ENCODE measurements around the gene SGSM2. TPM values are rescaled to one million over a fixed set of nuclear protein-coding genes. Genes with fewer than 3 reads are reported as not detected.

Gene SGSM2
- total and polyA plus RNA-seq, 2 of the 13 experiments (the other 11 are each of a cell fraction or from before 2014, with no cell fraction given) = 30.4 to 51.3 TPM

DNA sequence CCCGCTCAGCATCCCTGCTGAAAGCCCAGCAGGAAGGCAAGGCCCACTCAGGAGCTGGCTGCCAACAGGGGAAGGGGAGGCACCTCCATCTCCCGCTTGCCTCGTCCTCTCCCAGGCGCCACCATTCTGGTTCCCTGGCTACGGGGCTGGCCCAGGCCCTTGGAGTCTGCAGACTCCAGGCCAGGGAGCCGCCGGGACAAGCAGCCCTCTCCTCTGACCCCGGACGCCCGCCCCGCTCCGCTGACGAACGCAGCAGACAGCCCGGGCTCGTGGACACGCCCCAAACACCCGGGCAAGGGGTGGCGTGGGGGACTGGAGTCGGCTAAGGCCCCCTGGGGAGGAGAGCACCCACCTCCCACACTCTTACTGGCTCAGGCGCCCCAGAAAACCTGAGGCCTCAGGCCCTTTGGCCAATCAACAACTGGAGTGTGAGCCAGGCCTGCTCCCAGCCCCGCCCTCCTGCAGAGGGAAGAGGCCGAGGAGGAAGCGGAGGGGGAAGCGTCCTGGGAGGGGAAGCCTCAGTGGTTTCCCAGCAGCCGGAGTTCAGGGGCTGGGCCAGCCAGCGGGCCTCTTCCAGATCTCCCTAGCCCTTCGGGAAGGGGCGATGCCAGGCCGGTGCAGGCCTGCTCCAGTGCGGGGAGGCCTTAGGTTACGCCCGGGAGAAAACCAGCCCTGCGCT is 59.4 kb downstream of the SGSM2 start (continued):
- TF ChIP-seq, protein P1, sequence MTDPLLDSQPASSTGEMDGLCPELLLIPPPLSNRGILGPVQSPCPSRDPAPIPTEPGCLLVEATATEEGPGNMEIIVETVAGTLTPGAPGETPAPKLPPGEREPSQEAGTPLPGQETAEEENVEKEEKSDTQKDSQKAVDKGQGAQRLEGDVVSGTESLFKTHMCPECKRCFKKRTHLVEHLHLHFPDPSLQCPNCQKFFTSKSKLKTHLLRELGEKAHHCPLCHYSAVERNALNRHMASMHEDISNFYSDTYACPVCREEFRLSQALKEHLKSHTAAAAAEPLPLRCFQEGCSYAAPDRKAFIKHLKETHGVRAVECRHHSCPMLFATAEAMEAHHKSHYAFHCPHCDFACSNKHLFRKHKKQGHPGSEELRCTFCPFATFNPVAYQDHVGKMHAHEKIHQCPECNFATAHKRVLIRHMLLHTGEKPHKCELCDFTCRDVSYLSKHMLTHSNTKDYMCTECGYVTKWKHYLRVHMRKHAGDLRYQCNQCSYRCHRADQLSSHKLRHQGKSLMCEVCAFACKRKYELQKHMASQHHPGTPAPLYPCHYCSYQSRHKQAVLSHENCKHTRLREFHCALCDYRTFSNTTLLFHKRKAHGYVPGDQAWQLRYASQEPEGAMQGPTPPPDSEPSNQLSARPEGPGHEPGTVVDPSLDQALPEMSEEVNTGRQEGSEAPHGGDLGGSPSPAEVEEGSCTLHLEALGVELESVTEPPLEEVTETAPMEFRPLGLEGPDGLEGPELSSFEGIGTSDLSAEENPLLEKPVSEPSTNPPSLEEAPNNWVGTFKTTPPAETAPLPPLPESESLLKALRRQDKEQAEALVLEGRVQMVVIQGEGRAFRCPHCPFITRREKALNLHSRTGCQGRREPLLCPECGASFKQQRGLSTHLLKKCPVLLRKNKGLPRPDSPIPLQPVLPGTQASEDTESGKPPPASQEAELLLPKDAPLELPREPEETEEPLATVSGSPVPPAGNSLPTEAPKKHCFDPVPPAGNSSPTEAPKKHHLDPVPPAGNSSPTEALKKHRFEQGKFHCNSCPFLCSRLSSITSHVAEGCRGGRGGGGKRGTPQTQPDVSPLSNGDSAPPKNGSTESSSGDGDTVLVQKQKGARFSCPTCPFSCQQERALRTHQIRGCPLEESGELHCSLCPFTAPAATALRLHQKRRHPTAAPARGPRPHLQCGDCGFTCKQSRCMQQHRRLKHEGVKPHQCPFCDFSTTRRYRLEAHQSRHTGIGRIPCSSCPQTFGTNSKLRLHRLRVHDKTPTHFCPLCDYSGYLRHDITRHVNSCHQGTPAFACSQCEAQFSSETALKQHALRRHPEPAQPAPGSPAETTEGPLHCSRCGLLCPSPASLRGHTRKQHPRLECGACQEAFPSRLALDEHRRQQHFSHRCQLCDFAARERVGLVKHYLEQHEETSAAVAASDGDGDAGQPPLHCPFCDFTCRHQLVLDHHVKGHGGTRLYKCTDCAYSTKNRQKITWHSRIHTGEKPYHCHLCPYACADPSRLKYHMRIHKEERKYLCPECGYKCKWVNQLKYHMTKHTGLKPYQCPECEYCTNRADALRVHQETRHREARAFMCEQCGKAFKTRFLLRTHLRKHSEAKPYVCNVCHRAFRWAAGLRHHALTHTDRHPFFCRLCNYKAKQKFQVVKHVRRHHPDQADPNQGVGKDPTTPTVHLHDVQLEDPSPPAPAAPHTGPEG (CRISPR knock-in tag; IDR thresholded peaks at IDR 0.05) = no peak
- 0 out of 2 replicates have a peak, but pooled peaks have one; percentile 35 for TF ChIP-seq ISL2 (CRISPR knock-in tag; IDR thresholded peaks at IDR 0.05)
- TF ChIP-seq ZNF235 (CRISPR knock-in tag; IDR thresholded peaks at IDR 0.05; ENCODE audit: borderline replicate concordance) = no peak
- no peak for TF ChIP-seq TOE1 (CRISPR knock-in tag; IDR thresholded peaks at IDR 0.05)
- TF ChIP-seq MAFK (conservative IDR thresholded peaks at IDR 0.05 in 1 of 2, IDR thresholded peaks at IDR 0.05 in 1 of 2; ENCODE audit: low read length in 2 of 2) = no peak
- no peak for TF ChIP-seq CEBPG (CRISPR knock-in tag; IDR thresholded peaks at IDR 0.05)
- TF ChIP-seq HNF4G (IDR thresholded peaks at IDR 0.05; ENCODE audit: borderline replicate concordance, low read depth, low read length) = no peak
- TF ChIP-seq HNF4G (CRISPR knock-in tag; IDR thresholded peaks at IDR 0.05; ENCODE audit: borderline replicate concordance, low read depth) = no peak
- no peak for TF ChIP-seq ZSCAN9 (CRISPR knock-in tag; IDR thresholded peaks at IDR 0.05; ENCODE audit: borderline replicate concordance)
- no peak for TF ChIP-seq IRF2 (CRISPR knock-in tag; IDR thresholded peaks at IDR 0.05)
- TF ChIP-seq, protein P2, sequence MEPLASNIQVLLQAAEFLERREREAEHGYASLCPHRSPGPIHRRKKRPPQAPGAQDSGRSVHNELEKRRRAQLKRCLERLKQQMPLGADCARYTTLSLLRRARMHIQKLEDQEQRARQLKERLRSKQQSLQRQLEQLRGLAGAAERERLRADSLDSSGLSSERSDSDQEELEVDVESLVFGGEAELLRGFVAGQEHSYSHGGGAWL (CRISPR knock-in tag; IDR thresholded peaks at IDR 0.05) = no peak
- no peak for TF ChIP-seq ZBTB38 (CRISPR knock-in tag; IDR thresholded peaks at IDR 0.05)
- TF ChIP-seq DMAP1 (CRISPR knock-in tag; IDR thresholded peaks at IDR 0.05) = 0 out of 2 replicates have a peak, but pooled peaks have one; percentile 35
- TF ChIP-seq HMG20A (CRISPR knock-in tag; IDR thresholded peaks at IDR 0.05; ENCODE audit: borderline replicate concordance) = no peak
- no peak for TF ChIP-seq NFIB (CRISPR knock-in tag; IDR thresholded peaks at IDR 0.05; ENCODE audit: borderline replicate concordance)
- TF ChIP-seq, protein P3, sequence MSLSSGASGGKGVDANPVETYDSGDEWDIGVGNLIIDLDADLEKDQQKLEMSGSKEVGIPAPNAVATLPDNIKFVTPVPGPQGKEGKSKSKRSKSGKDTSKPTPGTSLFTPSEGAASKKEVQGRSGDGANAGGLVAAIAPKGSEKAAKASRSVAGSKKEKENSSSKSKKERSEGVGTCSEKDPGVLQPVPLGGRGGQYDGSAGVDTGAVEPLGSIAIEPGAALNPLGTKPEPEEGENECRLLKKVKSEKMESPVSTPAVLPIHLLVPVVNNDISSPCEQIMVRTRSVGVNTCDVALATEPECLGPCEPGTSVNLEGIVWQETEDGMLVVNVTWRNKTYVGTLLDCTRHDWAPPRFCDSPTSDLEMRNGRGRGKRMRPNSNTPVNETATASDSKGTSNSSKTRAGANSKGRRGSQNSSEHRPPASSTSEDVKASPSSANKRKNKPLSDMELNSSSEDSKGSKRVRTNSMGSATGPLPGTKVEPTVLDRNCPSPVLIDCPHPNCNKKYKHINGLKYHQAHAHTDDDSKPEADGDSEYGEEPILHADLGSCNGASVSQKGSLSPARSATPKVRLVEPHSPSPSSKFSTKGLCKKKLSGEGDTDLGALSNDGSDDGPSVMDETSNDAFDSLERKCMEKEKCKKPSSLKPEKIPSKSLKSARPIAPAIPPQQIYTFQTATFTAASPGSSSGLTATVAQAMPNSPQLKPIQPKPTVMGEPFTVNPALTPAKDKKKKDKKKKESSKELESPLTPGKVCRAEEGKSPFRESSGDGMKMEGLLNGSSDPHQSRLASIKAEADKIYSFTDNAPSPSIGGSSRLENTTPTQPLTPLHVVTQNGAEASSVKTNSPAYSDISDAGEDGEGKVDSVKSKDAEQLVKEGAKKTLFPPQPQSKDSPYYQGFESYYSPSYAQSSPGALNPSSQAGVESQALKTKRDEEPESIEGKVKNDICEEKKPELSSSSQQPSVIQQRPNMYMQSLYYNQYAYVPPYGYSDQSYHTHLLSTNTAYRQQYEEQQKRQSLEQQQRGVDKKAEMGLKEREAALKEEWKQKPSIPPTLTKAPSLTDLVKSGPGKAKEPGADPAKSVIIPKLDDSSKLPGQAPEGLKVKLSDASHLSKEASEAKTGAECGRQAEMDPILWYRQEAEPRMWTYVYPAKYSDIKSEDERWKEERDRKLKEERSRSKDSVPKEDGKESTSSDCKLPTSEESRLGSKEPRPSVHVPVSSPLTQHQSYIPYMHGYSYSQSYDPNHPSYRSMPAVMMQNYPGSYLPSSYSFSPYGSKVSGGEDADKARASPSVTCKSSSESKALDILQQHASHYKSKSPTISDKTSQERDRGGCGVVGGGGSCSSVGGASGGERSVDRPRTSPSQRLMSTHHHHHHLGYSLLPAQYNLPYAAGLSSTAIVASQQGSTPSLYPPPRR (CRISPR knock-in tag; IDR thresholded peaks at IDR 0.05; ENCODE audit: borderline replicate concordance) = no peak
- TF ChIP-seq MEIS2 (CRISPR knock-in tag; IDR thresholded peaks at IDR 0.05) = no peak
- TF ChIP-seq SOX6 (IDR thresholded peaks at IDR 0.05) = no peak
- TF ChIP-seq SOX6 (CRISPR knock-in tag; IDR thresholded peaks at IDR 0.05) = peak; percentile 33
- no peak for TF ChIP-seq SRY (CRISPR knock-in tag; IDR thresholded peaks at IDR 0.05)

All from HepG2 (cell line).